ENCODE results near the gene PLEKHN1.

- no peak for TF ChIP-seq CTCF (conservative IDR thresholded peaks at IDR 0.05)
- TF ChIP-seq ZFX (IDR thresholded peaks at IDR 0.05), result 0 out of 2 replicates have a peak, but pooled peaks have one; percentile 37
Measured at GRCh38 chr1:966704-967300, 520 bp downstream of the PLEKHN1 start.

Data from C4-2B (cell line).